ENCODE data around the gene CERK. TPM values are rescaled to one million over a fixed set of nuclear protein-coding genes. Genes with fewer than 3 reads are reported as not detected.

Gene CERK
- total and polyA plus RNA-seq, 4 experiments from 2014 or later = 91.2 to 164 (median 136) TPM

DNA sequence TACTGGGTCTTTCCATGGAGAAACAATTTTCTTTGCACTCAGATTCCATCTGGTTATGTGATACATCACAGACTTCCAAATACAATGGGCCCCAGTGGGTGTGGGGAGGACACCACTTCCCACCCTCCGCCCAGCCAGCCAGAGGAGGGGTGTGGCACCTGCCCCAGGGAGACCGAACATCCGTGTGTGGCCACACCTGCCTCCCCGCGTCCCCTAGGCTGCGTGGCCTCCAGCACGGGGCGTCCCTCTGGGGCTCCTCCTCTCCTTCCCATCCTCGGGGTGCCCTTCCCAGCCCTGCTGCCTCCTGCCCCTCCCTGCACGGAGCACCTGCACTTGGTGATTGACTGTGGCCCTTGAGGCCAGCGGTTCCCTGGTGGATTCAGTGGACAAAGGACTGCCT lies 49.1 kb downstream of the CERK start:
- POLR2A ChIA-PET (ENCODE audit: partially characterized antibody) = interaction anchor here (2.2 kb wide), 1 partner anchor 9 kb away, joined by 8 read pairs; no protein-coding TSS in a partner anchor
- peaks cover 69% of the 10 kb centered on the region for H3K36me3 ChIP-seq (ENCODE audit: insufficient read depth, low read length)
- H3K27me3 ChIP-seq (ENCODE audit: insufficient read depth, low read length) = no peaks in the 10 kb centered on the region
- no peaks in the 10 kb centered on the region for H3K9me3 Mint-ChIP-seq
- intact Hi-C loops (cut with micrococcal nuclease) = no loop called here
- peak overlapping the region in 1 of 7 donors; percentile 74 for H3K27ac Mint-ChIP-seq
- CTCF ChIA-PET (ENCODE audit: partially characterized antibody) = no interaction called here
- peaks cover 9 to 30% (median 20%) of the 10 kb centered on the region in 4 donors for H3K4me1 Mint-ChIP-seq
- peaks cover 37 to 68% of the 10 kb centered on the region in 2 donors for H3K36me3 Mint-ChIP-seq
- H3K4me3 ChIP-seq (ENCODE audit: low read length in 2 of 2) = no peak overlapping the region
- no peak for DNase-seq
- peaks cover 13% of the 10 kb centered on the region for H3K4me1 ChIP-seq (ENCODE audit: insufficient read depth, low read length)
- H3K27me3 Mint-ChIP-seq = no peaks in the 10 kb centered on the region
- no peaks in the 10 kb centered on the region for H3K9me3 ChIP-seq (ENCODE audit: control insufficient read depth in 1 of 2, low read length in 2 of 2)
- no peak overlapping the region for H3K27ac ChIP-seq (ENCODE audit: low read depth, low read length)
- H3K4me3 Mint-ChIP-seq = no peak overlapping the region

DNA sequence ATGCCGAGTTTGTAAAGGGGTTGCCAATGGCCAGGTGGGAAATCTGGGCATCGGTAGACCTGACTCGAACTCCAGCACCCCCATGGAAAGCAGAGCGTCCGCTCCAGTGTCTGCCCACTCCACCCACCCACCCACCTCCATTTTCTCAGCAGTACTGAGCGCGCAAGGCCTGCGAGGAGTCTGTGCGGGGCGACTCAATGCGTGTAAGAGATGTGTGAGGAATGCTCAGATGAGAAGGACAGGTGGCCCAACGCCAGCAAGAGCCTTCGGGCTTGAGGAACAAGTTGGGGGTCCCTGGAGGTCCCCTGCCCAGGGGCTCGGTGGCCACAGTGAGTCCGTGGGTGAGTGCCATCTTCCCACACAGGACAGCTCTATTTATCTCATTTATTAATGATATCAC lies 50.6 kb downstream of the CERK start:
- Histone ChIP-seq H3K27ac (ENCODE audit: low read depth, low read length) (no peak overlapping the region), H3K9me3 (ENCODE audit: control insufficient read depth in 1 of 2, low read length in 2 of 2) (no peaks in the 10 kb centered on the region), H3K27me3 (ENCODE audit: insufficient read depth, low read length) (no peaks in the 10 kb centered on the region), H3K36me3 (ENCODE audit: insufficient read depth, low read length) (peaks cover 58% of the 10 kb centered on the region), H3K4me1 (ENCODE audit: insufficient read depth, low read length) (peaks cover 13% of the 10 kb centered on the region), H3K4me3 (ENCODE audit: low read length in 2 of 2) (no peak overlapping the region)
- no peaks in the 10 kb centered on the region for H3K27me3 Mint-ChIP-seq
- H3K9me3 Mint-ChIP-seq = no peaks in the 10 kb centered on the region
- ChIA-PET CTCF (ENCODE audit: partially characterized antibody) (interaction anchor here (2.5 kb wide), 1 partner anchor 123 kb away, joined by 8 read pairs; no protein-coding TSS in a partner anchor), POLR2A (ENCODE audit: partially characterized antibody) (interaction anchor here (2.2 kb wide), 1 partner anchor 11 kb away, joined by 8 read pairs; no protein-coding TSS in a partner anchor)
- no peak for DNase-seq
- peaks cover 9 to 30% (median 20%) of the 10 kb centered on the region in 4 donors for H3K4me1 Mint-ChIP-seq
- peaks cover 37 to 56% of the 10 kb centered on the region in 2 donors for H3K36me3 Mint-ChIP-seq
- intact Hi-C loops (cut with micrococcal nuclease) = no loop called here
- no peak overlapping the region for H3K27ac Mint-ChIP-seq
- H3K4me3 Mint-ChIP-seq = no peak overlapping the region

DNA sequence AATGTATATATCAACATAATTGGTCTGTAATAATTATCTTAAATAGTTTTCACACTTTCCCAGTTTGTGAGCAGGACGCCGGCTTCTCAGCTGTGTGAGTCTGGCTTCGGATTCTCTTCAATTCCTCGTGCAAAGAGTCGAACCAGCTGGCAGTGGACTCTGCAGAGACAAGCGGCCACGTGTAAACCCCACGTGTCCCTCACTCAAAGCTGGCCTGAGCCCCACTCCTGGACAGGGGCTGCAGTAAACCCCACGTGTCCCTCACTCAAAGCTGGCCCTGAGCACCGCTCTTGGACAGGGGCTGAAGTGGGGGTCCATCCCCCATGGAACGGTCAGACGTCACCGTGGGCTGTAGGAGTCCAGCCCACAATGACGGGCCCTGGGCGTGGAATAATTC lies 51.0 kb downstream of the CERK start:
- Histone ChIP-seq H3K36me3 (ENCODE audit: insufficient read depth, low read length) (peaks cover 58% of the 10 kb centered on the region), H3K27ac (ENCODE audit: low read depth, low read length) (no peak overlapping the region), H3K4me1 (ENCODE audit: insufficient read depth, low read length) (peaks cover 13% of the 10 kb centered on the region), H3K27me3 (ENCODE audit: insufficient read depth, low read length) (no peaks in the 10 kb centered on the region), H3K9me3 (ENCODE audit: control insufficient read depth in 1 of 2, low read length in 2 of 2) (no peaks in the 10 kb centered on the region), H3K4me3 (ENCODE audit: low read length in 2 of 2) (no peak overlapping the region)
- Mint-ChIP-seq H3K4me1 (peaks cover 9 to 30% (median 21%) of the 10 kb centered on the region in 4 donors), H3K36me3 (peaks cover 37 to 56% of the 10 kb centered on the region in 2 donors), H3K9me3 (no peaks in the 10 kb centered on the region), H3K4me3 (no peak overlapping the region), H3K27me3 (no peaks in the 10 kb centered on the region), H3K27ac (no peak overlapping the region)
- intact Hi-C loops (cut with micrococcal nuclease) = no loop called here
- ChIA-PET CTCF (ENCODE audit: partially characterized antibody) (interaction anchor here (2.5 kb wide), 1 partner anchor 123 kb away, joined by 8 read pairs; no protein-coding TSS in a partner anchor), POLR2A (ENCODE audit: partially characterized antibody) (no interaction called here)
- no peak for DNase-seq

DNA sequence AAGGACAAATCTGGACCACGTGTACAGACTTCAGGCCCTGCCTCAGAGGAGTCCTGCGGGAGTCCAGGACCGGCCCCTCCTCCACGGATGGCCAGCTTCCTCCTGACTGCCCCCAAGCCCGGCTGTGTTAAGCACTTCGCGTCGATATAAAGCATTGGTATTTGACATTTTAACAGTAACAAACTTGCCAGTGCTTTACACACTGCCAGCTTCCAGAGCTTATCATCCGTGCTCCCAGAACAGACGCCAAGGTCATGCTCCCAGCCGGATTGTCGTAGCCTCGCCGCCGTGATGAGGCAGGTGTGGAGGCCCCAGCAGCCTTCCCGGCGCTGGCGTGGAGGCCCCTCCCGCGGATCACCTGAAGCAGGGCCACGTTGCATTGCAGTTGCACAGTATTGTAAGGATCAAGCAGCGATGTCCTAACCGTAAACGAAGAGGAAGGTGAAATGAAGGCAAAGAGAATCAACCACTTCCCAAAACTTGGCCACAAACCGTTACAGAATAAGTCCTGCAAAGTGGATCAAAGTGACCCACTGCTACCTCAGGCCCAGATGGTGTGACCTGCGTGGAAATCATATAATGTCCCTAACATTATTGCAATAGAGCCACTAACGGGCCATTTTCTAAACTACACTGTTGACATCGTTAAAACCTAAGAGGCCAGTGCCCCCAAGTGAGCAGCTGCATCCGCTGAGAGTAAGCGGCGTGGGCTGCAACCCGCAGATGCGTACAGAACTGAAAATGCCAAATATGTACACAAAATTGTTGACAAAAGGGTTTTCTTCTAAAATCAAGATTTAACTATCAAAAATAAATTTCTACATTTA lies 51.6 kb downstream of the CERK start:
- Histone ChIP-seq H3K36me3 (ENCODE audit: insufficient read depth, low read length) (peaks cover 53% of the 10 kb centered on the region), H3K4me3 (ENCODE audit: low read length in 2 of 2) (no peak overlapping the region), H3K27ac (ENCODE audit: low read depth, low read length) (no peak overlapping the region), H3K27me3 (ENCODE audit: insufficient read depth, low read length) (no peaks in the 10 kb centered on the region), H3K4me1 (ENCODE audit: insufficient read depth, low read length) (peaks cover 13% of the 10 kb centered on the region), H3K9me3 (ENCODE audit: control insufficient read depth in 1 of 2, low read length in 2 of 2) (no peaks in the 10 kb centered on the region)
- Mint-ChIP-seq H3K27me3 (no peaks in the 10 kb centered on the region), H3K36me3 (peaks cover 32 to 51% of the 10 kb centered on the region in 2 donors), H3K4me3 (no peak overlapping the region), H3K27ac (peak overlapping the region in 5 of 7 donors; percentile 14 to 79 (median 53)), H3K4me1 (peaks cover 9 to 30% (median 21%) of the 10 kb centered on the region in 4 donors), H3K9me3 (no peaks in the 10 kb centered on the region)
- ChIA-PET POLR2A (ENCODE audit: partially characterized antibody) (no interaction called here), CTCF (ENCODE audit: partially characterized antibody) (interaction anchor here (2.5 kb wide), 1 partner anchor 122 kb away, joined by 8 read pairs; no protein-coding TSS in a partner anchor)
- intact Hi-C loops (cut with micrococcal nuclease) = loop anchor here (1.0 kb wide), 1 partner anchor 123 kb away; no protein-coding TSS in a partner anchor
- no peak for DNase-seq

DNA sequence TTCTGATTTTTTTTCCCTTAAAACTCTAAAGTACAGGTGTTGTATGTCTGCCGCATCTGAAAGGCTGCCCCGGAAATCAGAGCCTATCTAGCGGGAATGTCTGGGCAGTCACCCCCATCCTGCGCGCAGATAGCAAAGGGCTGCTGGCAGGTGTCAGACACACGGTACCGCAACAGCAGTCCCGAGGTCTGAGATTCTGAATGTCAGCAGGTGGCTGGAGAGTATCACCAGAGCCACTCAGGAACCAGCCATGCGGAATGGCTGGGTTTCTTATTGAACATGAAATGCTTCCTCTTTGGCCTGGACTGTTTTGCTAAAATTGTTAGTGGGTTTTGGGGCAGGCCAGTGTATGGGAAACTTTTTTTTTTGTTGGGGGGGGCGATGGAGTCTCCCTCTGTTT lies 53.3 kb downstream of the CERK start:
- H3K36me3 ChIP-seq (ENCODE audit: insufficient read depth, low read length) = peaks cover 36% of the 10 kb centered on the region
- Mint-ChIP-seq H3K36me3 (peaks cover 20 to 40% of the 10 kb centered on the region in 2 donors), H3K4me3 (no peak overlapping the region), H3K27ac (peak overlapping the region in 3 of 7 donors; percentile 10 to 77 (median 52)), H3K4me1 (peaks cover 9 to 28% (median 20%) of the 10 kb centered on the region in 4 donors), H3K9me3 (no peaks in the 10 kb centered on the region), H3K27me3 (no peaks in the 10 kb centered on the region)
- H3K27me3 ChIP-seq (ENCODE audit: insufficient read depth, low read length) = no peaks in the 10 kb centered on the region
- H3K4me3 ChIP-seq (ENCODE audit: low read length in 2 of 2) = no peak overlapping the region
- ChIA-PET CTCF (ENCODE audit: partially characterized antibody) (no interaction called here), POLR2A (ENCODE audit: partially characterized antibody) (no interaction called here)
- H3K4me1 ChIP-seq (ENCODE audit: insufficient read depth, low read length) = peaks cover 13% of the 10 kb centered on the region
- no peak overlapping the region for H3K27ac ChIP-seq (ENCODE audit: low read depth, low read length)
- H3K9me3 ChIP-seq (ENCODE audit: control insufficient read depth in 1 of 2, low read length in 2 of 2) = no peaks in the 10 kb centered on the region
- intact Hi-C loops (cut with micrococcal nuclease) = no loop called here
- no peak for DNase-seq

DNA sequence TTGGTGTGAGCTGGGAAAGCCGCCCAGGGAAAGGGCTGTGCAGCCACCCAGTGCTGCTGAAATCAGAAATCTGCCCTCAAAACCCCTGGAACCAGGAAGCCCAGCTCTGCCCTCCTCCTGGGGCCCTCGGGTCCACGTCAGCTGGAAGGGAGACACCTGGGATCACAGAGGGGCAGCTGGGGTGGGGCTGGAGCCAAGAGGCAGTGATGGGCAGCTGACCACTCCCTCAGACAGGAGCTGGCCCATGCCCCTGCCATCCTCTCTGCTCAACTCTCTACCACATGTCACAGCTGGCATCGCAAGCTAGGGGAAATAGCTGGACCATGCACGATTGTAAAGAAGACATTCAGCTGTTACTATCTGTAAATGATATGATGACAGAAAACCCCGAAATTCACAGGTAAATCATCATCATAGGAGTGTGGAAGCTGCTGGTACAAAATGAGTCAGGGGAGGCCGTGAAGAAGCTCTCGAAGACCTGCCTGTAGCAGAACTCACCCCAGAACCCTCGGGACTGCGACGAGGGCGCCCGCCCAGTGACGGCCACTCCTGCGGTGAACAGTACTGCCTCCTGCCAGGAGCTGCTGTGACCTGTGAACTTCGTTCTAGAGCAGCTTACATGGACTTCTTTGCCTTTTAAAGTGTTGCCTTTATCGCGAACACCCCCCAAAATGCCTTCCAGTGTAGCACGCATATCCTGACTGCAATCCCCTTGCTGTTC lies 55.9 kb downstream of the CERK start:
- Mint-ChIP-seq H3K9me3 (no peaks in the 10 kb centered on the region), H3K4me3 (no peak overlapping the region), H3K36me3 (peaks cover 11 to 22% of the 10 kb centered on the region in 2 donors), H3K27ac (peak overlapping the region in 6 of 7 donors; percentile 24 to 73 (median 40)), H3K27me3 (no peaks in the 10 kb centered on the region), H3K4me1 (peaks cover 9 to 34% (median 21%) of the 10 kb centered on the region in 4 donors)
- Histone ChIP-seq H3K4me1 (ENCODE audit: insufficient read depth, low read length) (peaks cover 13% of the 10 kb centered on the region), H3K4me3 (ENCODE audit: low read length in 2 of 2) (no peak overlapping the region), H3K36me3 (ENCODE audit: insufficient read depth, low read length) (peaks cover 18% of the 10 kb centered on the region), H3K9me3 (ENCODE audit: control insufficient read depth in 1 of 2, low read length in 2 of 2) (no peaks in the 10 kb centered on the region), H3K27ac (ENCODE audit: low read depth, low read length) (no peak overlapping the region), H3K27me3 (ENCODE audit: insufficient read depth, low read length) (no peaks in the 10 kb centered on the region)
- POLR2A ChIA-PET (ENCODE audit: partially characterized antibody) = interaction anchor here (0.8 to 1.5 kb wide), 4 partner anchors 43 to 121 kb away, joined by 3 to 4 read pairs (median 3); partner anchors contain the start of gene TBC1D22A
- CTCF ChIA-PET (ENCODE audit: partially characterized antibody) = interaction anchor here (1.0 to 3.7 kb wide), 3 partner anchors 51 to 121 kb away, joined by 3 to 15 read pairs (median 7); no protein-coding TSS in a partner anchor
- intact Hi-C loops (cut with micrococcal nuclease) = no loop called here
- no peak for DNase-seq

All from CD4-positive, alpha-beta memory T cell (primary cell).